Kidney epithelial cell (primary cell): ENCODE measurements around the gene C17orf113. TPM values are rescaled to one million over a fixed set of nuclear protein-coding genes. Genes with fewer than 3 reads are reported as not detected.

Experiments used
- DNase-seq: peaks from one replicate; pipeline ENCODE4 v3.0.0-alpha.2; 2010; ENCODE audit warnings: low read depth
- H3K27me3 ChIP-seq: 2 replicates; pipeline ENCODE4 v1.6.0; 2011; ENCODE audit warnings: low read length; ENCODE audit not compliant: control insufficient read depth, insufficient read depth
- H3K36me3 ChIP-seq: 2 replicates; pipeline ENCODE4 v1.5.1; 2011; ENCODE audit warnings: low read length; ENCODE audit not compliant: control insufficient read depth, insufficient read depth
- H3K4me3 ChIP-seq: 2 replicates; pipeline ENCODE4 v1.5.1; 2011; ENCODE audit warnings: low read depth, mild to moderate bottlenecking, control low read depth, low read length
- total RNA-seq: library from RNA; depleted of rRNA; stranded (reverse); fragments of >200 nt; gene quantifications from 2 replicates; pipeline ENCODE4 v1.2.3, GENCODE V29; 2015
- TF ChIP-seq, protein P1 (sequence below): IDR thresholded peaks from 2 replicates; pipeline ENCODE4 v1.5.1; 2011; ENCODE audit warnings: mild to moderate bottlenecking, moderate library complexity, low read length, control low read depth, inconsistent platforms; ENCODE audit not compliant: insufficient read depth, poor library complexity, severe bottlenecking

C17orf113 gene
- total RNA-seq, 1 donor from 2014 or later: 0.75 TPM

DNA sequence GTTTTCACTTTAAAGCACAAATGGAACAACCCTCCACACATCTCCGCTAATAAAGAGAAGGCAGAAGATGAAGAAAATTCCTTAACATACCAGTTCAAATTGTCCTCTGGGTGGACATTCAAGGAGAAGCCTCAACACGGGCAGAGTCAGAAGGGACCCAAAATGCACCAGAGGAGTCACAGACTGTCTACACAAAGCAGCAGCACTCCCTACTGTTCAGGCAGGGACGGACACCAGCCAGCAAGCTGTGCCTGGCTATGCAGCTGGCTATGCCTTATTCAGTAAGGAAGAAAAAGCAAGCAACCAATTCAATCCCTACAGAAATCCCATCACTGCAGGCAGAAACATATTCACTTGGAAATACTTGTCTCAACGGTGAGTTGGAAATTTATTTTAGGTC lies 41.2 kb downstream of the C17orf113 start:
- no peaks in the 10 kb centered on the region for H3K36me3 ChIP-seq
- H3K27me3 ChIP-seq: no peaks in the 10 kb centered on the region
- TF ChIP-seq, protein P1, sequence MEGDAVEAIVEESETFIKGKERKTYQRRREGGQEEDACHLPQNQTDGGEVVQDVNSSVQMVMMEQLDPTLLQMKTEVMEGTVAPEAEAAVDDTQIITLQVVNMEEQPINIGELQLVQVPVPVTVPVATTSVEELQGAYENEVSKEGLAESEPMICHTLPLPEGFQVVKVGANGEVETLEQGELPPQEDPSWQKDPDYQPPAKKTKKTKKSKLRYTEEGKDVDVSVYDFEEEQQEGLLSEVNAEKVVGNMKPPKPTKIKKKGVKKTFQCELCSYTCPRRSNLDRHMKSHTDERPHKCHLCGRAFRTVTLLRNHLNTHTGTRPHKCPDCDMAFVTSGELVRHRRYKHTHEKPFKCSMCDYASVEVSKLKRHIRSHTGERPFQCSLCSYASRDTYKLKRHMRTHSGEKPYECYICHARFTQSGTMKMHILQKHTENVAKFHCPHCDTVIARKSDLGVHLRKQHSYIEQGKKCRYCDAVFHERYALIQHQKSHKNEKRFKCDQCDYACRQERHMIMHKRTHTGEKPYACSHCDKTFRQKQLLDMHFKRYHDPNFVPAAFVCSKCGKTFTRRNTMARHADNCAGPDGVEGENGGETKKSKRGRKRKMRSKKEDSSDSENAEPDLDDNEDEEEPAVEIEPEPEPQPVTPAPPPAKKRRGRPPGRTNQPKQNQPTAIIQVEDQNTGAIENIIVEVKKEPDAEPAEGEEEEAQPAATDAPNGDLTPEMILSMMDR: no peak
- no peak for DNase-seq
- H3K4me3 ChIP-seq: no peak overlapping the region

DNA sequence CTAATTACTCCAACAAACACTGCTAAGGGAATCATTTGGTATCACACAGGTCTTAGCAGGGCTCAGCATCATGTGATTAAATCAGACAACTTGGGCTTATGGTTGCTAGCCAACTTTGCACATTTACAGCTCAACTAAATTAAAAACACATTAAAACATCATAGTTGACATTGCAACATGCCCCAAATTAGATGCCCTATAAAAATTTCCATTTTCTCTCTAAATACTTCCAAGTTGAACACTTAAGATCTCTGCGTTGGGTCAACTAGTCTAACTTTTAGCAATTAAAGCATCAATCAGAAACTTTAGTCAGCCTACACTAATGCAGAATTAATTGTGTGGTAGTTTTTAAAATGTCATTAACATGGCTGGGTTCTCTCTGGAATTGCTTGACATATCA lies 45.2 kb downstream of the C17orf113 start:
- TF ChIP-seq, protein P1: no peak

DNA sequence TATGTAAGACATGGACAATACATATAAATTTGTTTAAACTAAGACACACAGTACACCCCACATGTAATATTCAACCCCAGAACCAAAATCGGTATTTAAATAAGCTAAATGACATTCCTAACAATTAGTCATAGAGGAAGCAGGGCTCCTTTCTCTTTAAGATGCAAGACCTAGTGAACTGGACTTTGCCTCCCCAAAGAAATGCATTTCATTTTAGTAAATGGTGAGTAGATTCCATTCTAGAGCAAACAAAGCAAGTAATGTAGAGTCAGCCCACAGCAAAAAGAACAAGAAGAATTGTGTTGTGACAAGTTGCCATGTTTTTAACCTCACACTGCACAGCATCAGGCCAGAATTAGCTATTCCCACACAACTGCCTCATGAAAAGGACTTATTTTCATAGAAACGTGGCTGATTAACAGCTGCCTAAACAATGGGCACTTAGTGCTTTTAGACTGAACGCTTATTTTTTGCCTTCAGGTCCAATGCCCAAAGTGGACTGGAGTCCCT lies 47.6 kb downstream of the C17orf113 start:
- no peak for DNase-seq
- Histone ChIP-seq H3K36me3 (peaks cover 3% of the 10 kb centered on the region), H3K27me3 (no peaks in the 10 kb centered on the region), H3K4me3 (no peak overlapping the region)
- TF ChIP-seq, protein P1: no peak

More for the DNA sequence above, 45.2 kb downstream of the C17orf113 start:
- Histone ChIP-seq H3K27me3 (no peaks in the 10 kb centered on the region), H3K36me3 (peaks cover 1% of the 10 kb centered on the region), H3K4me3 (no peak overlapping the region)
- DNase-seq: no peak

DNA sequence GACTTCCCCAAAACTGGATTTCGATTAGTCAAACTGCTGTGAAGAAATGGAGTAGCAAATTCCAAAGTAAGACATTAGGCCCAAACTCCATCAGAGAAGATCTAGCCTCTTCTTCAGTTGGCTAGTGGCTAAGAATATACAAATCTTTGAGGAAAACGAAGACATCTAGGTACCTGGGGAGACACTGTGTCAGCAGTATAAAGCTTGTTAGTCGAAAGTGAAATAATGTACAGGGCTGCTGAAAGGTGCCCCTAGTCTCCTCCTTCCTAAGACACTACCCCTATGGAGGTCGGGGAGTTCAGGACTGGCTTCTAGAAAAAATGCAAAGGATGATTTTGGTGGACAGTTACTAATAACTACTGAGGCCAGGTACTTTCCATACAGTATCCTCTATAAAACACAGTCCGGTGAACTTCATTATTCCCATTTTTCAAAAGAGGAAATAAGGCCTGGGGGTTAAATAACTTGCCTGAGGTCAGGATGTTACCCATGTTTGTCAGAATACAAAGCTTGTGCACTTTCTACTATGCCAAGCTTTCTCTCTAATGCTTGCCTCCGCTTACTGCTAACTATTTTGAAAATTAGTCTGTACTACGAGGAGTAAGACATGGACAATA lies 48.1 kb downstream of the C17orf113 start:
- no peak overlapping the region for H3K4me3 ChIP-seq
- DNase-seq: no peak
- H3K27me3 ChIP-seq: no peaks in the 10 kb centered on the region
- H3K36me3 ChIP-seq: peaks cover 3% of the 10 kb centered on the region
- TF ChIP-seq, protein P1: no peak

DNA sequence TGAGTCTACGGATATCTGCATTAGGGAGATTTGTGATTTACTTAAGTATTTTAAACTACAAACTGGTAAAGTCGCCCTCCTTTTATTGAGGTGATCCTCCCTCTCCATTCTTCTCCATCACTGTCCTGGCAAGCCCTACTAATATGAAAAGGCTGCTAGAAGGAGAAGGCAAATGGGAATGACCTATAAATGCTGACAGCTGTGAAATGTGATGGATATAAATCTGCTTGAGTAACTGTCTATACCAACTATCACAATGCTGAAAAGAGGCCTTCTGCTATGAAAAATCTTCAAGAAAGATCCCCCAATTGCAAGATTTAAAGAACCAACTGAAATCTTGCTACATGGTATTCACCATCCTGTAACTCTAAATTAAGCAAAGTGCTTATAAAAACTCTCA lies 48.7 kb downstream of the C17orf113 start:
- TF ChIP-seq, protein P1: no peak
- H3K36me3 ChIP-seq: peaks cover 5% of the 10 kb centered on the region

More for the DNA sequence above, 48.7 kb downstream of the C17orf113 start:
- Histone ChIP-seq H3K27me3 (no peaks in the 10 kb centered on the region), H3K4me3 (no peak overlapping the region)
- DNase-seq: no peak
